NAMALWA (cell line): ENCODE data around the gene GLI3.

Experiments used
- DNase-seq: peaks from one replicate; pipeline ENCODE4 v3.0.0-alpha.2; 2015; ENCODE audit warnings: low spot score

GLI3 gene

GRCh38 chr7:42175834-42176723, 60.9 kb downstream of the GLI3 start:
- no peak for DNase-seq

GRCh38 chr7:42174391-42174912, 62.6 kb downstream of the GLI3 start:
- no peak for DNase-seq

GRCh38 chr7:42170724-42171123, 66.3 kb downstream of the GLI3 start:
- DNase-seq: no peak

GRCh38 chr7:42168512-42168911, 68.5 kb downstream of the GLI3 start:
- DNase-seq: no peak

- DNase-seq: no peak
These were observed 69.3 kb downstream of the GLI3 start for GRCh38 chr7:42167631-42168236.

- DNase-seq: no peak
These were observed 69.8 kb downstream of the GLI3 start for GRCh38 chr7:42167206-42167605.

- DNase-seq: no peak
These were observed 72.1 kb downstream of the GLI3 start for GRCh38 chr7:42164881-42165428.

- DNase-seq: no peak
These were observed 74.3 kb downstream of the GLI3 start for GRCh38 chr7:42162560-42163325.

- no peak for DNase-seq
These were observed 75.3 kb downstream of the GLI3 start for GRCh38 chr7:42161719-42162118.

- DNase-seq: no peak
These were observed 75.9 kb downstream of the GLI3 start for GRCh38 chr7:42161110-42161509.

- DNase-seq: no peak
These were observed 77.9 kb downstream of the GLI3 start for GRCh38 chr7:42159130-42159529.

GRCh38 chr7:42156967-42157721, 79.9 kb downstream of the GLI3 start:
- no peak for DNase-seq

GRCh38 chr7:42156291-42156865, 80.6 kb downstream of the GLI3 start:
- DNase-seq: no peak

- DNase-seq: no peak
These were observed 81.3 kb downstream of the GLI3 start for GRCh38 chr7:42155584-42156290.

- no peak for DNase-seq
These were observed 82.8 kb downstream of the GLI3 start for GRCh38 chr7:42154173-42154572.

- no peak for DNase-seq
These were observed 84.4 kb downstream of the GLI3 start for GRCh38 chr7:42152329-42153205.

GRCh38 chr7:42151309-42151708, 85.7 kb downstream of the GLI3 start:
- DNase-seq: no peak

- no peak for DNase-seq
These were observed 91.5 kb downstream of the GLI3 start for GRCh38 chr7:42145539-42145938.

- DNase-seq: no peak
These were observed 92.4 kb downstream of the GLI3 start for GRCh38 chr7:42144604-42145003.
